HG03064 (cell line): ENCODE measurements around the gene SLC45A2.
"Not testable (repeated sequence)": the region's sequence is repeated elsewhere in the genome, so short reads cannot be mapped to it uniquely, and the experiment has no call there.

ENCODE experiments used
- ATAC-seq: cut with Tn5 transposase; IDR thresholded peaks from one replicate; pipeline ENCODE4 v1.9.1; 2021; ENCODE audit warnings: low read depth; ENCODE audit not compliant: unreplicated experiment

SLC45A2 gene

DNA sequence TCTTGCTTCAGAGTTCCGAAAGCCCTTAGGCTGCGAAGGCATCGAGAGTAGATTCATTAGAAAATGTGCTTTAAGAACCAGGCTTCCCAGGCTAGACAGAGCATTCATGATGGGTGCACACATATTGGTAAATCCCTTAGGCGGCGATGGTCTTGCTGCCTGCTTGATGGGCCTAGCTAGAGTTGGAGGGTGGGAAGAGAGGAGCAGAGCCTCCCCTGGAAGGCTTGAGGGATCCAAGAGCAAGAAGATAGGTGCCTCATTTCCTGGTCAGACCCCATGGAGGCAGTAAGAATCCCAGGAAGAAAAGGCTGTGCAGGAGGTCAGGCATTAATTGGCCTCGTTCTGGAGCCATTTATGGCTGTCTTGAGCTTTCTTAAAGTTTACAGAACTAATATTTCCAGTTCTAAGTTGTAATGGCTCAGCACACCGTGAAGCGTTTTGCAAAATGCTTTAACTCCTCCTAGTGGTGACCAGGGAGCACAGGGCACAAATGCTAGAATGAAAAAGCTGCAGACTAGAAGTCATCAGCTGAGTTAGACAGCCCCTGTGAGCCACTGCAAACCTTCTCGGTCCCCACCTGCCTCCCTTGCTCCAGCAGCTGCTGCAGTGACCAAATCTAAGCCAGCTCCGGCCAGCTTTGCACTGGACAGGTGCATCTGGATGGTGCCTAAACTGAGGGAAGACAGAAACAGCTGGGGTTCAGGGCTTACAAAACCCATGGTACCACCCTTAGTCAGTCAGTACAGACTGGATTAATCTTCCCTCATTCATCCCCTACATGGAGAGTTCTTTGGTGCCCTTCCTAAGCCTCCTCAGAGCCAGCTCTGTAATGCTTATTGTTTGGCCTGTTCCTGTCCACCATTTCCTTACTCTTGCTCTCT, 14.7 kb downstream of the SLC45A2 start:
- ATAC-seq = peak; percentile 67

DNA sequence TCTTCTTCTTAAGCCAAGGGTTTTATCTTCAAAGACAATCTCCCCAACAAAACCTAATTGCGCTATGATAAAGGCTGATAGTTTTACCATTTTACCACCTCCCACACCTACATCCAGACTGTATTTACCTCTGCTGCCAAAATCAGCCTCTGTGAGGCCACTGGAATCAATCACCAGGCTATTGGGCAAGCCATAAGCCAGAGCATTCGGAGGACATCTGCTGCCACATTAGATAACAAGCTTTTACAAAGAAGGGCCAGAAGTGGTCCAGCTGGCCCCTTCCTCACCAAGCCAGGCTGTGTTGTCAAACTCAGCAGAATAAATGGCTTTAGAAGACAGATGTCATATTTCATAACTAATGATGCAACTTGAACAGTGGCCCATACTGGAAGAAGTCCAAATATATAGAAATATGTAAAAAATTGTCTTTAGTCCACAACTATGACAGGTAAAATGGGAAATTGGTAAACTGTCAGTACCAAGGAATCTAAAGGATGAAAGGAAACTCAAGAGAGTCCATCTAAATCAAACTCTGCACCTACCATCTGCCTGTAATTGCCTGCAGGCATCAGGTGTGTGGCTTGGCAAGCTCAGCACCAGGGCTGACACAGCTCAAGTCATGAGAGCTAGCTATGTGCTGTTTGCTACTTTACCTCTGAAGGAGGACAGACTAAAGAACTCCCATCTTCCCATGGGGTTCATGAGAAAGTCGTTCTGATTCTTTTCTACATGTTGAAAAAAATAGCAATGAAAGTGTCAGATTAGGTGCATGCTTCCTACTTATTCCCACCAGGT, 16.1 kb downstream of the SLC45A2 start:
- no peak for ATAC-seq

GRCh38 chr5:33966805-33967204, 17.7 kb downstream of the SLC45A2 start:
- ATAC-seq = no peak

DNA sequence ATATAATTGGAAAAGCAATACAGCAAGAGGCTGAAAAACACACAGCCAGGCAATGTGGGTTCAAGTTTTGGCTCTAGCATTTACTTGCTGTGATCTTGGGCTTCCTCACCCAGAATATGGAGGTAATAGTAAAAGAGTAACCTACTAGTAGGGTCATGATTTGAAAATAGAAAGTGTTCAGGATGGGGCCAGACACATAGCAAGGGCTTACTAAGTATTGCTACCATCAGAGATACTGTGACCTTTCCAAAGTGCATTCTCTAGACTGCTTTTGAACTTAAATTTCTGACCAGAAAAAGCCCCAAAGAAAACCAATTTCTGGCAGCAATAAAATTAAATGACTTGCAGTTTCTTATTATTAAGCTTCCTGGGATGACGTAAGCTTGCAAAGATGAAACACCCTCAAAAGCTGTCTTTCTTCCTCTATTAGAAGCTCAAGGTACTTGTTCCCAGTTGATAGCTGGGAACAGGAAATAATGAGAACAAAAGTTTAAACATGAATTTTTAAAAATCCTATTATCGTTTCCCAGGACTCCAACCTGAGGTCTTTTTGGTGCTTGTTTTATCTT, 20.3 kb downstream of the SLC45A2 start:
- ATAC-seq = no peak

DNA sequence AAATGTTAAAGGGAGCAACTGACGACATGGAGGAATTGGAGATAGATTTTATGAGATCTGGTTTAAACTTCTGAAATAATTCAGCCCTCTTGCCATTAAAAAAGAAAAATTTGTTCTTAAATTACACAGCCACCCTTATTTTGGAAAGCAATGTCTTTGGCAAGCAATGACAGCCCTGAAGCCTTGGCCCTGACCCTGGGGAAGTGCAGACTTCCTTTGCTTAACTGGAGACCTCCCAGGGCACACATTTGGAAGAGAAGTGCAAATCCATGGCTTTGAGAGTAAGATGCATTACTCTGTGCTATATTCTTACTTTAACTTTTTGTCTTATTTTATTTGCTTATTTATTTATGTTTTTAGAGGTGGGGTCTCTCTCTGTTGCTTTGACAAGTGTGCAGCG, 26.3 kb downstream of the SLC45A2 start:
- no peak for ATAC-seq

- ATAC-seq = no peak
Observed at GRCh38 chr5:33957577-33958150, 26.8 kb downstream of the SLC45A2 start.

DNA sequence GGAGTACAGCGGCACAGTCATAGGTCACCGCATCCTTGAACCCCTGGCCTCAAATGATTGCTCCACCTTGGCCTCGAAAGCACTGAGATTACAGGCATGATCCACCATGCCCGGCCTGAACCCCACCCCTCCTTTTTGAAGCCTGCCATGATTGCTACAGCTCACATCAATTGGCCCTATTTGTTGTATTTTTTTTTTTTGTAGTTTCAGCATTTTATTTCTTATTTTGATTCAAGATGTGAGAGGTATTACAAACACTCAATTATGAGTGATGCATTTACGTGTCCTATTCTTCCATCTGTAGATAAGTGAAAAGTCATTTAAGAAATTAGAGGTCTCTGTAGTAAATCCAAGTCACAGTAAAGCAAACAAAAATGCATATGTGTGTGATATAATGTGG, 32.3 kb downstream of the SLC45A2 start:
- ATAC-seq = not testable (repeated sequence)

- no peak for ATAC-seq
Observed at GRCh38 chr5:33944543-33945132, 39.9 kb downstream of the SLC45A2 start.

DNA sequence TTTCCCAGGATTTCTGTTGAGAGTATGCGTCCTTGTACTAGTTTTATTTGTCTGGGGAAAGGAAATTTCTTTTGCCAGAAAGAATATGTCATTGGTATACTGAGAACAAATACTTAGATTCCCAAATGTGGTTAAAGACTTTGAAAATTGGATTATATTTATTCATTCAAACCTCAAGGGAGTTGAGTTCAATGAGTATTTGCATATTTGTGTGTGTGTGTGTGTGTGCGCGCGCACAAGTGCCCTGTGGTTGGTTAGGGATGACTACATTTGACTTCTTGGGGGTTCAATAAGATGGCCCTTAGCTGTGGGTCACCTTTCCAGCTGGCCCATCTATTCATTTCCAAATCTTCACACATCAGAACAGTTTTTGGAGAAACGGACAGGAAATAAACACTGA, 43.4 kb downstream of the SLC45A2 start:
- no peak for ATAC-seq

GRCh38 chr5:33939556-33940262, 44.8 kb downstream of the SLC45A2 start:
- no peak for ATAC-seq

GRCh38 chr5:33938881-33939280, 45.6 kb downstream of the SLC45A2 start:
- ATAC-seq = no peak

GRCh38 chr5:33938507-33938796, 46.0 kb downstream of the SLC45A2 start:
- no peak for ATAC-seq

DNA sequence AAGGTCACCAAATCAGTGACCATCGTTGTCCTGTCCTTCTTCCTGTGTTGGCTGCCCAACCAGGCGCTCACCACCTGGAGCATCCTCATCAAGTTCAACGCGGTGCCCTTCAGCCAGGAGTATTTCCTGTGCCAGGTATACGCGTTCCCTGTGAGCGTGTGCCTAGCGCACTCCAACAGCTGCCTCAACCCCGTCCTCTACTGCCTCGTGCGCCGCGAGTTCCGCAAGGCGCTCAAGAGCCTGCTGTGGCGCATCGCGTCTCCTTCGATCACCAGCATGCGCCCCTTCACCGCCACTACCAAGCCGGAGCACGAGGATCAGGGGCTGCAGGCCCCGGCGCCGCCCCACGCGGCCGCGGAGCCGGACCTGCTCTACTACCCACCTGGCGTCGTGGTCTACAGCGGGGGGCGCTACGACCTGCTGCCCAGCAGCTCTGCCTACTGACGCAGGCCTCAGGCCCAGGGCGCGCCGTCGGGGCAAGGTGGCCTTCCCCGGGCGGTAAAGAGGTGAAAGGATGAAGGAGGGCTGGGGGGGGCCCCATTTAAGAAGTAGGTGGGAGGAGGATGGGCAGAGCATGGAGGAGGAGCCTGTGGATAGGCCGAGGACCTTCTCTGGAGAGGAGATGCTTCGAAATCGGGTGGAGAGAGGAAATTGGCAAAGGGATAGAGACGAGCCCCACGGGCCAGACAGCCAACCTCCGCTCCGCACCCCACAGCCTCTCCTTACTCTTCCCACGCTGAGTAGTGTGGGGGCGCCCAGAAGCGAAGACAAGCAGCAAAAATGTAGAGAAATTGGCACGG, 46.6 kb downstream of the SLC45A2 start:
- no peak for ATAC-seq

GRCh38 chr5:33937017-33937706, 47.3 kb downstream of the SLC45A2 start:
- no peak for ATAC-seq

DNA sequence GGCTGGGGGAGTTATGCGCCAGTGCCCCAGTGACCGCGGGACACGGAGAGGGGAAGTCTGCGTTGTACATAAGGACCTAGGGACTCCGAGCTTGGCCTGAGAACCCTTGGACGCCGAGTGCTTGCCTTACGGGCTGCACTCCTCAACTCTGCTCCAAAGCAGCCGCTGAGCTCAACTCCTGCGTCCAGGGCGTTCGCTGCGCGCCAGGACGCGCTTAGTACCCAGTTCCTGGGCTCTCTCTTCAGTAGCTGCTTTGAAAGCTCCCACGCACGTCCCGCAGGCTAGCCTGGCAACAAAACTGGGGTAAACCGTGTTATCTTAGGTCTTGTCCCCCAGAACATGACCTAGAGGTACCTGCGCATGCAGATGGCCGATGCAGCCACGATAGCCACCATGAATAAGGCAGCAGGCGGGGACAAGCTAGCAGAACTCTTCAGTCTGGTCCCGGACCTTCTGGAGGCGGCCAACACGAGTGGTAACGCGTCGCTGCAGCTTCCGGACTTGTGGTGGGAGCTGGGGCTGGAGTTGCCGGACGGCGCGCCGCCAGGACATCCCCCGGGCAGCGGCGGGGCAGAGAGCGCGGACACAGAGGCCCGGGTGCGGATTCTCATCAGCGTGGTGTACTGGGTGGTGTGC, 48.0 kb downstream of the SLC45A2 start, which contains the start of gene RXFP3:
RXFP3 (plus strand) TSS at position 6 of the 636 bp plus-strand sequence; CDS start at position 361, 355 bp downstream.
- ATAC-seq = no peak

DNA sequence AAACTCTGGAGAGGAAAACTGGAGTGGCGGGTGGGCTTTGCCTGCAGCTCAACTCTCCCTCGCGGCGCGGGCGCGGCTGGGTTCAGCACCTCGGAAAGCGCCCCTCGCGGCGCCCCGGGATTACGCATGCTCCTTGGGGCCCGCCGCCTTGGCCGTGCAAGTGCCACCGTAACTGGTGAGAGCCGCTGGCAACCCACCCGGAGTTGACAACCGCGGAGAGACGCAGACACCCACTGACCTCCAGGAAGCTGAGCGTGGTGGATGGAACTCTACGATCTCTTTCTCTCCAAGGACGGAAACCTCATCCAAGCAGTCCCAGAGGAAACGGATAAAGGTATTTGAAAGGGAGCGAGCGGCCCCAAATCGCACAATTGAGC, 48.5 kb downstream of the SLC45A2 start:
- ATAC-seq = no peak

DNA sequence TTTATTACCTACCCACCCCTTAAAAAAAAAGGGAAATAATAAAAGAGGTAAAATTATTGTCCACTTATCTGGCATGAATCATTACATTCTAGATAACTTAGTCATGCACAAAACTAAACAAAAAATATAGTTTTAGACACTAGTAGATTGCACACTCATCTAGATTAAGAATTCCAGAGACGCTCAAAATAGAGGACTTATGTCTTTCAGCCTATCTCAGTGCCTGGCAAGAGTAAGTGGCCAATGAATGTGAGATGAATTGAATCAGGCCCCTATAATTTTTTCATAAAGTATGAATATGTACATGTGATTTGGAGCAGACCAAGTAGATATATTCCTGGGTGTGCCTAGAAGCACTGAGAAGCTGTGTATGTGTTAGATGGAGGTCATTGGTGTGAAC, 50.3 kb downstream of the SLC45A2 start:
- peak; percentile 34 for ATAC-seq

GRCh38 chr5:33933723-33934169, 50.7 kb downstream of the SLC45A2 start:
- ATAC-seq = peak; percentile 71
